HL-60 (cell line): ENCODE data around the gene PIP5KL1.

ENCODE experiments used
- DNase-seq, 2 experiments: peaks; one replicate each; pipeline ENCODE4 v3.0.0-alpha.2; 2010 to 2020; ENCODE audit warnings: low read depth in 1 of 2, low spot score in 1 of 2
- H3K27ac ChIP-seq: fragments of 250-450 bp; sonication (Bioruptor Pico); replicated peaks from 2 replicates; pipeline ENCODE4 v1.5.1; 2020; ENCODE audit warnings: mild to moderate bottlenecking, moderate library complexity
- H3K27me3 ChIP-seq: fragments of 250-450 bp; sonication (Bioruptor Pico); 2 replicates; pipeline ENCODE4 v1.5.1; 2021; ENCODE audit warnings: mild to moderate bottlenecking, moderate library complexity; ENCODE audit not compliant: insufficient read depth, poor library complexity, severe bottlenecking
- H3K4me3 ChIP-seq: replicated peaks from 2 replicates; pipeline ENCODE4 v1.5.1; 2011; ENCODE audit warnings: mild to moderate bottlenecking, control low read depth, low read length; ENCODE audit not compliant: insufficient read depth
- REST ChIP-seq: IDR thresholded peaks from 2 replicates; pipeline ENCODE4 v1.6.1; 2012; ENCODE audit warnings: low read depth; ENCODE audit not compliant: insufficient replicate concordance

The PIP5KL1 gene

DNA sequence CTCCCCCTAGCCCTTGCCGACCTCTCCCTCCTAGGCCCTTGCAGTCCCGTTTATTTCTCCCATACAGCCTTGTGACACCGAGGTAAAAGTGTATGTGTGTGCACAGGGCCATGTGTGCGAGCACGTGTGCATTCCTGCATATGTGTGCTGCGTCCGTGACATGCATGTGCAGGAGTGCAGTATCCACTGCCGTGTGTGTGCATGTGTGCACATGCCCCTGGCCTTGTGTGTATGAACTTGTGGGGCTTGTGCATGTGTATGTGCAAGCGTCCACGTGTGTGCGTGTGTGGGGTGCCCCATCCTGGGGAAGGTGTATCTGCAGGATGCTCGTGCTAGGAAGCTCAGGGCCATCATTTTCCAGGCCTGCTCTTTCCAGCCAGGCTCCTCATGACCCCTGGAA, 59.7 kb downstream of the PIP5KL1 start:
- no peak overlapping the region for H3K4me3 ChIP-seq
- H3K27me3 ChIP-seq: no peaks in the 10 kb centered on the region
- DNase-seq: no peak
- TF ChIP-seq REST: no peak
- H3K27ac ChIP-seq: no peak overlapping the region
